GM12865 (cell line): ENCODE results near the gene EEFSEC.

Experiments
- DNase-seq: peaks from one replicate; pipeline ENCODE4 v3.0.0; 2010; ENCODE audit warnings: low read depth
- H3K4me3 ChIP-seq: 2 replicates; pipeline ENCODE4 v1.5.1; 2011; ENCODE audit warnings: mild to moderate bottlenecking, low read depth, low read length, control low read depth
- CTCF ChIP-seq: IDR thresholded peaks from 2 replicates; pipeline ENCODE4 v1.5.1; 2011; ENCODE audit warnings: low read length, control low read depth, low read depth, inconsistent platforms; ENCODE audit not compliant: insufficient read depth; ENCODE audit errors: missing control alignments

The EEFSEC gene

GRCh38 chr3:128241741-128242140 lies 88.5 kb downstream of the EEFSEC start:
- TF ChIP-seq CTCF = no peak
- no peak for DNase-seq
- H3K4me3 ChIP-seq = no peak overlapping the region

- no peak for TF ChIP-seq CTCF
Observed at GRCh38 chr3:128242818-128243601, 89.7 kb downstream of the EEFSEC start.

GRCh38 chr3:128243602-128244504 lies 90.6 kb downstream of the EEFSEC start:
- H3K4me3 ChIP-seq = no peak overlapping the region
- DNase-seq = no peak
- TF ChIP-seq CTCF = no peak

More at GRCh38 chr3:128242818-128243601, 89.7 kb downstream of the EEFSEC start:
- no peak for DNase-seq
- no peak overlapping the region for H3K4me3 ChIP-seq

GRCh38 chr3:128245460-128245859 lies 92.2 kb downstream of the EEFSEC start:
- TF ChIP-seq CTCF = no peak
- no peak overlapping the region for H3K4me3 ChIP-seq
- no peak for DNase-seq

- no peak overlapping the region for H3K4me3 ChIP-seq
- no peak for DNase-seq
- TF ChIP-seq CTCF = no peak
Observed at GRCh38 chr3:128247666-128248409, 94.6 kb downstream of the EEFSEC start.

GRCh38 chr3:128252083-128252482 lies 98.8 kb downstream of the EEFSEC start:
- no peak for TF ChIP-seq CTCF
- no peak overlapping the region for H3K4me3 ChIP-seq

More at GRCh38 chr3:128252083-128252482, 98.8 kb downstream of the EEFSEC start:
- DNase-seq = no peak
